Measurements from ENCODE around the gene PCBP4. TPM values are rescaled to one million over a fixed set of nuclear protein-coding genes. Genes with fewer than 3 reads are reported as not detected.

PCBP4 gene
- total RNA-seq, 1 experiment from 2014 or later: 48.8 TPM

DNA sequence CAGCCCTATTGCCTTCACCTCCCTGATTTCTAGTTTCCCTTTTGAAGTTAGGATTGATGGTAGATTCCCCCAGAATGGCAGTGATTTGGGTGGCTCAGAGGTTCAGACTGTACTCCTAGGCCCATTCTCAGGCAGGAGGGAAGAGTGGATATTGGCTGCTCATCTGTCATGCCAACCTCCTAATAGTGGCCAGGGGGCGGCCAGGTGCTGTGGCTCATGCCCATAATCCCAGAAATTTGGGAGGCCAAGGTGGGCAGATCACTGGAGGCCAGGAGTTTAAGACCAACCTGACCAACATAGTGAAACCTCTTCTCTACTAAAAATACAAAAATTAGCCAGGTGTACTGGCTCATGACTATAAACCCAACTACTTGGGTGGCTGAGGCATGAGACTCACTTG lies 36.8 kb downstream of the PCBP4 start:
- Histone ChIP-seq H2AFZ (ENCODE audit: low read depth, low read length, poor library complexity, severe bottlenecking) (no peak overlapping the region), H3K79me2 (ENCODE audit: insufficient read depth, low read length) (no peaks in the 10 kb centered on the region), H4K20me1 (ENCODE audit: insufficient read depth) (no peaks in the 10 kb centered on the region), H3K4me3 (replicated peaks in 1 of 2; ENCODE audit: low read depth in 1 of 2, low read length in 2 of 2) (no peak overlapping the region), H3K9me3 (ENCODE audit: control insufficient read depth in 1 of 2, insufficient read depth in 1 of 2, low read depth in 1 of 2, low read length in 2 of 2) (no peaks in the 10 kb centered on the region), H3K36me3 (ENCODE audit: control insufficient read depth in 1 of 2, insufficient read depth in 2 of 2, low read length in 2 of 2) (peaks cover 15 to 29% of the 10 kb centered on the region in 2 experiments; a peak in 3 of 4 replicates), H3K9ac (ENCODE audit: low read length) (no peak overlapping the region), H3K4me2 (ENCODE audit: low read length) (no peak overlapping the region), H3K27me3 (ENCODE audit: insufficient read depth, low read length) (no peaks in the 10 kb centered on the region), H3K9me2 (ENCODE audit: insufficient read depth) (no peaks in the 10 kb centered on the region), H3K4me1 (ENCODE audit: control insufficient read depth in 1 of 2, insufficient read depth in 2 of 2, low read length in 2 of 2) (no peaks in the 10 kb centered on the region), H3K27ac (ENCODE audit: low read depth, low read length) (no peak overlapping the region)
- ATAC-seq (no peak), DNase-seq (ENCODE audit: low read depth, low spot score) (no peak)
- no peak for TF ChIP-seq SP1 (IDR thresholded peaks at IDR 0.05; ENCODE audit: low read depth)
- TF ChIP-seq TCF7L2 (IDR thresholded peaks at IDR 0.05; ENCODE audit: borderline replicate concordance, extremely low read depth, insufficient read depth, insufficient read length): no peak
- no peak for TF ChIP-seq SIN3A (IDR thresholded peaks at IDR 0.05; ENCODE audit: low read depth)
- TF ChIP-seq, protein P1, sequence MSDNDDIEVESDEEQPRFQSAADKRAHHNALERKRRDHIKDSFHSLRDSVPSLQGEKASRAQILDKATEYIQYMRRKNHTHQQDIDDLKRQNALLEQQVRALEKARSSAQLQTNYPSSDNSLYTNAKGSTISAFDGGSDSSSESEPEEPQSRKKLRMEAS (IDR thresholded peaks at IDR 0.05): no peak
- TF ChIP-seq, protein P2, sequence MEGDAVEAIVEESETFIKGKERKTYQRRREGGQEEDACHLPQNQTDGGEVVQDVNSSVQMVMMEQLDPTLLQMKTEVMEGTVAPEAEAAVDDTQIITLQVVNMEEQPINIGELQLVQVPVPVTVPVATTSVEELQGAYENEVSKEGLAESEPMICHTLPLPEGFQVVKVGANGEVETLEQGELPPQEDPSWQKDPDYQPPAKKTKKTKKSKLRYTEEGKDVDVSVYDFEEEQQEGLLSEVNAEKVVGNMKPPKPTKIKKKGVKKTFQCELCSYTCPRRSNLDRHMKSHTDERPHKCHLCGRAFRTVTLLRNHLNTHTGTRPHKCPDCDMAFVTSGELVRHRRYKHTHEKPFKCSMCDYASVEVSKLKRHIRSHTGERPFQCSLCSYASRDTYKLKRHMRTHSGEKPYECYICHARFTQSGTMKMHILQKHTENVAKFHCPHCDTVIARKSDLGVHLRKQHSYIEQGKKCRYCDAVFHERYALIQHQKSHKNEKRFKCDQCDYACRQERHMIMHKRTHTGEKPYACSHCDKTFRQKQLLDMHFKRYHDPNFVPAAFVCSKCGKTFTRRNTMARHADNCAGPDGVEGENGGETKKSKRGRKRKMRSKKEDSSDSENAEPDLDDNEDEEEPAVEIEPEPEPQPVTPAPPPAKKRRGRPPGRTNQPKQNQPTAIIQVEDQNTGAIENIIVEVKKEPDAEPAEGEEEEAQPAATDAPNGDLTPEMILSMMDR (IDR thresholded peaks at IDR 0.05 in 2 of 3, conservative IDR thresholded peaks at IDR 0.05 in 1 of 3; ENCODE audit: borderline replicate concordance in 1 of 3, insufficient read depth in 1 of 3, low read depth in 2 of 3, low read length in 2 of 3): no peak
- no peak for TF ChIP-seq FOSL1 (IDR thresholded peaks at IDR 0.05; ENCODE audit: low read depth)
- no peak for TF ChIP-seq EZH2phosphoT487 (IDR thresholded peaks at IDR 0.05; ENCODE audit: borderline replicate concordance)
- no peak for TF ChIP-seq EZH2 (IDR thresholded peaks at IDR 0.05)
- no peak for TF ChIP-seq RAD21 (IDR thresholded peaks at IDR 0.05; ENCODE audit: low read depth)
- no peak for TF ChIP-seq POLR2AphosphoS5 (IDR thresholded peaks at IDR 0.05; ENCODE audit: low read depth, low read length)
- TF ChIP-seq, protein P3, sequence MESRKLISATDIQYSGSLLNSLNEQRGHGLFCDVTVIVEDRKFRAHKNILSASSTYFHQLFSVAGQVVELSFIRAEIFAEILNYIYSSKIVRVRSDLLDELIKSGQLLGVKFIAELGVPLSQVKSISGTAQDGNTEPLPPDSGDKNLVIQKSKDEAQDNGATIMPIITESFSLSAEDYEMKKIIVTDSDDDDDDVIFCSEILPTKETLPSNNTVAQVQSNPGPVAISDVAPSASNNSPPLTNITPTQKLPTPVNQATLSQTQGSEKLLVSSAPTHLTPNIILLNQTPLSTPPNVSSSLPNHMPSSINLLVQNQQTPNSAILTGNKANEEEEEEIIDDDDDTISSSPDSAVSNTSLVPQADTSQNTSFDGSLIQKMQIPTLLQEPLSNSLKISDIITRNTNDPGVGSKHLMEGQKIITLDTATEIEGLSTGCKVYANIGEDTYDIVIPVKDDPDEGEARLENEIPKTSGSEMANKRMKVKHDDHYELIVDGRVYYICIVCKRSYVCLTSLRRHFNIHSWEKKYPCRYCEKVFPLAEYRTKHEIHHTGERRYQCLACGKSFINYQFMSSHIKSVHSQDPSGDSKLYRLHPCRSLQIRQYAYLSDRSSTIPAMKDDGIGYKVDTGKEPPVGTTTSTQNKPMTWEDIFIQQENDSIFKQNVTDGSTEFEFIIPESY (IDR thresholded peaks at IDR 0.05; ENCODE audit: extremely low read depth, insufficient replicate concordance, low read length): no peak
- TF ChIP-seq ZNF274 (IDR thresholded peaks at IDR 0.05; ENCODE audit: low read depth, low read length): no peak
- no peak for TF ChIP-seq POLR2A (IDR thresholded peaks at IDR 0.05; ENCODE audit: borderline replicate concordance, extremely low read depth, insufficient read depth, insufficient read length)
- TF ChIP-seq, protein P4, sequence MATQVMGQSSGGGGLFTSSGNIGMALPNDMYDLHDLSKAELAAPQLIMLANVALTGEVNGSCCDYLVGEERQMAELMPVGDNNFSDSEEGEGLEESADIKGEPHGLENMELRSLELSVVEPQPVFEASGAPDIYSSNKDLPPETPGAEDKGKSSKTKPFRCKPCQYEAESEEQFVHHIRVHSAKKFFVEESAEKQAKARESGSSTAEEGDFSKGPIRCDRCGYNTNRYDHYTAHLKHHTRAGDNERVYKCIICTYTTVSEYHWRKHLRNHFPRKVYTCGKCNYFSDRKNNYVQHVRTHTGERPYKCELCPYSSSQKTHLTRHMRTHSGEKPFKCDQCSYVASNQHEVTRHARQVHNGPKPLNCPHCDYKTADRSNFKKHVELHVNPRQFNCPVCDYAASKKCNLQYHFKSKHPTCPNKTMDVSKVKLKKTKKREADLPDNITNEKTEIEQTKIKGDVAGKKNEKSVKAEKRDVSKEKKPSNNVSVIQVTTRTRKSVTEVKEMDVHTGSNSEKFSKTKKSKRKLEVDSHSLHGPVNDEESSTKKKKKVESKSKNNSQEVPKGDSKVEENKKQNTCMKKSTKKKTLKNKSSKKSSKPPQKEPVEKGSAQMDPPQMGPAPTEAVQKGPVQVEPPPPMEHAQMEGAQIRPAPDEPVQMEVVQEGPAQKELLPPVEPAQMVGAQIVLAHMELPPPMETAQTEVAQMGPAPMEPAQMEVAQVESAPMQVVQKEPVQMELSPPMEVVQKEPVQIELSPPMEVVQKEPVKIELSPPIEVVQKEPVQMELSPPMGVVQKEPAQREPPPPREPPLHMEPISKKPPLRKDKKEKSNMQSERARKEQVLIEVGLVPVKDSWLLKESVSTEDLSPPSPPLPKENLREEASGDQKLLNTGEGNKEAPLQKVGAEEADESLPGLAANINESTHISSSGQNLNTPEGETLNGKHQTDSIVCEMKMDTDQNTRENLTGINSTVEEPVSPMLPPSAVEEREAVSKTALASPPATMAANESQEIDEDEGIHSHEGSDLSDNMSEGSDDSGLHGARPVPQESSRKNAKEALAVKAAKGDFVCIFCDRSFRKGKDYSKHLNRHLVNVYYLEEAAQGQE (IDR thresholded peaks at IDR 0.05; ENCODE audit: low read depth): no peak
- TF ChIP-seq YY1 (IDR thresholded peaks at IDR 0.05; ENCODE audit: extremely low read depth, insufficient replicate concordance, low read depth, low read length): no peak
- TF ChIP-seq EGR1 (IDR thresholded peaks at IDR 0.05; ENCODE audit: low read depth): no peak
- no TSS peak for BruUV-seq (replicated peaks)
- ChIA-PET CTCF (no interaction called here), RAD21 (ENCODE audit: low non-redundant PET in 1 of 2, low total read pairs in 2 of 2, uncharacterized antibody in 2 of 2, unreplicated experiment in 2 of 2) (no interaction called here), POLR2A (no interaction called here)
- intact Hi-C loops (cut with micrococcal nuclease): no loop called here
